H1 (cell line): Measurements from ENCODE around the gene CNIH1. TPM values are rescaled to one million over a fixed set of nuclear protein-coding genes. Genes with fewer than 3 reads are reported as not detected.

Experiments
- ASH2L ChIP-seq: fragments of 200-600, 300-600 bp; sonication (generic); IDR thresholded peaks from one replicate; pipeline ENCODE4 v1.7.1; 2017; ENCODE audit warnings: low read length
- CHD1 ChIP-seq: IDR thresholded peaks from 2 replicates; pipeline ENCODE4 v1.6.1; 2012; ENCODE audit warnings: low read depth, low read length, improper control_type of control experiment
- CHD2 ChIP-seq: IDR thresholded peaks from 2 replicates; pipeline ENCODE4 v1.6.1; 2012; ENCODE audit warnings: low read length, improper control_type of control experiment
- CHD7 ChIP-seq: fragments of 300-600 bp; sonication (generic); IDR thresholded peaks from 2 replicates; pipeline ENCODE4 v1.7.1; 2012; ENCODE audit warnings: low read length, moderate library complexity, mild to moderate bottlenecking, inconsistent platforms; ENCODE audit not compliant: insufficient replicate concordance
- FOSL1 ChIP-seq: IDR thresholded peaks from 2 replicates; pipeline ENCODE4 v1.6.1; 2011; ENCODE audit warnings: mild to moderate bottlenecking, low read depth, low read length, moderate library complexity; ENCODE audit not compliant: insufficient read depth
- PHF8 ChIP-seq: fragments of 200-600 bp; sonication (generic); conservative IDR thresholded peaks from 2 replicates; pipeline ENCODE4 v1.7.1; 2012; ENCODE audit warnings: low read depth, mild to moderate bottlenecking, inconsistent platforms, low read length, moderate library complexity
- RFX5 ChIP-seq: IDR thresholded peaks from 2 replicates; pipeline ENCODE4 v1.6.1; 2011; ENCODE audit warnings: low read depth, low read length, improper control_type of control experiment, borderline replicate concordance
- TAF7 ChIP-seq: optimal IDR thresholded peaks from 2 replicates; pipeline ENCODE3; 2011; ENCODE audit warnings: low read depth, mild to moderate bottlenecking, inconsistent platforms, low read length, moderate library complexity, borderline replicate concordance
- polyA plus RNA-seq, 7 experiments: library from polyadenylated mRNA; depleted of rRNA in 3 of 7; stranded (reverse) in 5 of 7; unstranded in 2 of 7; fragments of >200 nt in 5 of 7; fragments of 200-250 nt in 2 of 7; gene quantifications; 1 replicate in 5 of 7; 2 replicates in 1 of 7; 4 replicates in 1 of 7; pipeline versions ENCODE4 v1.2.1 to v1.2.3, GENCODE V29; 2011 to 2013; ENCODE audit warnings: missing spikeins in 2 of 7, mixed read lengths in 2 of 7
- total RNA-seq: library from RNA; stranded (reverse); fragmentation: NEBNext Ultra II Directional; extraction: Animal tissue kit (Norgen Biotek cat#: 25700); gene quantifications from 2 replicates; pipeline ENCODE4 v1.2.1, GENCODE V29; 2021

CNIH1 gene
- total and polyA plus RNA-seq, 2 of the 8 experiments (the other 6 are each of a cell fraction or from before 2014, with no cell fraction given), result 119 to 333 TPM

GRCh38 chr14:54387328-54387727 lies 53.8 kb downstream of the CNIH1 start (continued):
- TF ChIP-seq CHD7 (no peak), RFX5 (no peak), PHF8 (no peak), CHD1 (no peak), CHD2 (no peak), TAF7 (no peak), FOSL1 (no peak), ASH2L (no peak)
- TF ChIP-seq, all 59 proteins: peak for 0
